Panc1 (cell line): ENCODE measurements around the gene PCDH11Y.
"Not testable (repeated sequence)": the region's sequence is repeated elsewhere in the genome, so short reads cannot be mapped to it uniquely, and the experiment has no call there.

Source experiments
- CTCF ChIP-seq: fragments of 450-650 bp; IDR thresholded peaks from 2 replicates; pipeline ENCODE4 v1.5.1; 2017; ENCODE audit warnings: mild to moderate bottlenecking
- POLR2AphosphoS5 ChIP-seq: IDR thresholded peaks from 2 replicates; pipeline ENCODE4 v1.6.1; 2012; ENCODE audit warnings: mild to moderate bottlenecking, low read depth, low read length, moderate library complexity
- SIN3A ChIP-seq: IDR thresholded peaks from 2 replicates; pipeline ENCODE4 v1.6.1; 2012; ENCODE audit warnings: low read depth, mild to moderate bottlenecking, low read length, moderate library complexity, borderline replicate concordance; ENCODE audit not compliant: insufficient read depth
- TCF7L2 ChIP-seq: IDR thresholded peaks from 2 replicates; pipeline ENCODE4 v1.6.1; 2011; ENCODE audit warnings: mild to moderate bottlenecking, low read depth, low read length, inconsistent platforms
- TF ChIP-seq, protein P1 (sequence below), 2 experiments: IDR thresholded peaks; 2 replicates each; pipeline ENCODE4 v1.6.1; 2011 to 2012; ENCODE audit warnings: low read depth in 2 of 2, control low read depth in 1 of 2, low read length in 1 of 2, mild to moderate bottlenecking in 1 of 2, moderate library complexity in 1 of 2; ENCODE audit not compliant: insufficient read depth in 1 of 2

GRCh38 chrY:5182998-5183397, 182.9 kb downstream of the PCDH11Y start:
- TF ChIP-seq CTCF, POLR2AphosphoS5, SIN3A, TCF7L2: not testable (repeated sequence)
- TF ChIP-seq, protein P1, sequence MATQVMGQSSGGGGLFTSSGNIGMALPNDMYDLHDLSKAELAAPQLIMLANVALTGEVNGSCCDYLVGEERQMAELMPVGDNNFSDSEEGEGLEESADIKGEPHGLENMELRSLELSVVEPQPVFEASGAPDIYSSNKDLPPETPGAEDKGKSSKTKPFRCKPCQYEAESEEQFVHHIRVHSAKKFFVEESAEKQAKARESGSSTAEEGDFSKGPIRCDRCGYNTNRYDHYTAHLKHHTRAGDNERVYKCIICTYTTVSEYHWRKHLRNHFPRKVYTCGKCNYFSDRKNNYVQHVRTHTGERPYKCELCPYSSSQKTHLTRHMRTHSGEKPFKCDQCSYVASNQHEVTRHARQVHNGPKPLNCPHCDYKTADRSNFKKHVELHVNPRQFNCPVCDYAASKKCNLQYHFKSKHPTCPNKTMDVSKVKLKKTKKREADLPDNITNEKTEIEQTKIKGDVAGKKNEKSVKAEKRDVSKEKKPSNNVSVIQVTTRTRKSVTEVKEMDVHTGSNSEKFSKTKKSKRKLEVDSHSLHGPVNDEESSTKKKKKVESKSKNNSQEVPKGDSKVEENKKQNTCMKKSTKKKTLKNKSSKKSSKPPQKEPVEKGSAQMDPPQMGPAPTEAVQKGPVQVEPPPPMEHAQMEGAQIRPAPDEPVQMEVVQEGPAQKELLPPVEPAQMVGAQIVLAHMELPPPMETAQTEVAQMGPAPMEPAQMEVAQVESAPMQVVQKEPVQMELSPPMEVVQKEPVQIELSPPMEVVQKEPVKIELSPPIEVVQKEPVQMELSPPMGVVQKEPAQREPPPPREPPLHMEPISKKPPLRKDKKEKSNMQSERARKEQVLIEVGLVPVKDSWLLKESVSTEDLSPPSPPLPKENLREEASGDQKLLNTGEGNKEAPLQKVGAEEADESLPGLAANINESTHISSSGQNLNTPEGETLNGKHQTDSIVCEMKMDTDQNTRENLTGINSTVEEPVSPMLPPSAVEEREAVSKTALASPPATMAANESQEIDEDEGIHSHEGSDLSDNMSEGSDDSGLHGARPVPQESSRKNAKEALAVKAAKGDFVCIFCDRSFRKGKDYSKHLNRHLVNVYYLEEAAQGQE (IDR thresholded peaks at IDR 0.05; ENCODE audit: insufficient read depth in 1 of 2, low read depth in 2 of 2, low read length in 1 of 2): not testable (repeated sequence)
